CD4-positive, alpha-beta T cell treated with Interferon gamma for 1 hour (primary cell): ENCODE data around the gene ADGRE1.
A peak's percentile ranks its signal among the peaks of the same experiment; 100 is the strongest.

Source experiments
- DNase-seq: peaks from one replicate; pipeline ENCODE4 v3.0.0-alpha.2; 2020

The ADGRE1 gene

DNA sequence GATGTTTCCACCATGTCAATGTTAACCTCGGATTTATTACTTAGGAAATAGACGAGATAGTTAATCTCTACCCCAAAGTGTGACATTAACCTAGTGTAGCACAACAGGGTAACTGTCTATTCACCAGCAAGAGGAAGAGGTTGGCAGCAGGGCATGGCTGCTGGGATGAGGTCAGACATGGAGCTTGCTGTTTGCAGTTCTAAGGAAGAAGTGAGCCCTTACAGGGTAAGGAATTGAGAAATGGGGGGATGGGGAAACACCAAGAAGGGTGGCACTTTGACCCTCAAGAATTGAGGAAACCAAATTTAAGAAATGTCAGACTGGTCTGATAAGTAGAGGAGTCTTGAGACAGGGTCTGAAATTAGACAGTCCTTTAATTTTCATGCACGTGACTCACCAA is 71.4 kb downstream of the ADGRE1 start:
- DNase-seq, result peak; percentile 4

DNA sequence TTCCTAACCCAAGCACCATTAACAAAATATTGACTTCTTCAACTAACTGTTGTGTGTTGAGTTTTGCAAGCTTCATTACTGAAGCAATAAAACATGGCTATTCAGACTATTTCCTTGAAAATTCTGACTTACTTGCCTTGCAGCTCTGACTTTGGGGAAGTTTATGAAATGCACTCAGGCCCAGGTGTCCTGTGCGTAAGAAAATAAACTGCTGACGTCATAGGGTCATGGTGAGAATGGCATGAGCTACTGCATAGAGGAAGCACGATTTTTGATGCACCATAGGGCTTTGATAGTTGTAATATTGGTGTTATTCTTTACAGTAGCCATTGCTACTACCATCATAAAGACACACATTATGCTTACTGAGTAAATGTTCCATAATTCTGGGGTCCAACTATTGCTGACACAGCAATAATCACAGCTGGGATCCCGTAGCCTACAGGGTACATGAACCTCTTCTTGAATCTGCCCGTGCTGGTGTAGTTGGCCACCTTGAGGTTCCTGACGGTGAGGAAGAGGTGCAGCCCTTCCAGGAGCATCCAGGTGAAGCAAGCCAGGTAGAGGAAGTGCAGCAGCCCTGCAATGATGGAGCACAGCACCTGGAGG is 76.0 kb downstream of the ADGRE1 start:
- peak; percentile 26 for DNase-seq

DNA sequence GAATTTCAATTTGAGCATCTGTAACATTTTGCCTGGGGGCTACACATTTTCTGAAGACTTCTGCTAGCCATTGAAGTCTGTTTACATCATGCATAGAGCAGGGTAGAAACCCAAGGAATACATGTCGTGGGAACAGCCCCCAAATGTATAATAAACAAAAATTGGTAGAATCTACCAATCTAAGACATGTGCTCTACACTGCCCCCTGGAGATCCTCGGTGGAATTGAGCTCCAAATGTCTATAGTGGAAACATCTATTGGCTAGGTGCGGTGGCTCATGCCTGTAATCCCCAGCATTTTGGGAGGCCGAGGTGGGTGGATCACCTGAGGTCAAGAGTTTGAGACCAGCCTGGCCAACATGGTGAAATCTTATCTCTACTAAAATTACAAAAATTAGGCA is 76.6 kb downstream of the ADGRE1 start:
- no peak for DNase-seq

DNA sequence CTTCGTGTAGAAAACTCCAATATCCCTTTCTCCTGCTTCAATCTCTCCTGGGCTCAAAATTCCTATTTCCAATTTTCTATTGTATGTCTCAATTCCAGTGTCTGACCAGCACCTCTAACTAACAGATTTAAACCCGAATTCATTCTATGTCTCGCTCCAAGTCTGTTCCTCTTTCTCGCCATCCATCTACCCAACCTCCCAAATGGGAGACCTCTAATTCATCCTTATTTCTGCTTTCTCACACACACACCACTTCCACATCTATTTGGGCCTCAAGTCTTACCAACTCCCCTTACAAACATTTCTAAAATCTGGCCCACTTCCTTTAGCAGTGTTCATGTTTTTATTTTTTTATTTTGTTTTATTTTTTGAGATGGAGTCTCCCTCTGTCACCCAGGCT is 80.6 kb downstream of the ADGRE1 start:
- no peak for DNase-seq

DNA sequence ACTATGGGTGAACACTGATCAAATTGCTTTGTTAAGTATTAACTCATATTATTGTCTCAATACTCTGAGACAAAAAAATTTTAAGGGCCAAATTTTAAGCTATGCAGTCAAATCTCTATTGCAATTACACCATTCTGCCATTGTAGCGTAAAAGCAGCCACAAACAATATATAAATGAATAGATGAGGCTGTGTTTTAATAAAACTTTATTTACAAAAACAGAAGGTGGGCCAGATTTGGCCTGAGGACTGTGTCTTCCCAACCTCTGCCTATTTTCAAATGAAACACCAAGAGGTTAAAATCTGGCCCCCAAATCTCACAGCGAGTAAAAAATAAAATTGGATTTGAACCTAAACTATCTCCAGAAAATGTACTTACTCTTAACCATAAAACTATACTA is 82.1 kb downstream of the ADGRE1 start:
- DNase-seq, result no peak

DNA sequence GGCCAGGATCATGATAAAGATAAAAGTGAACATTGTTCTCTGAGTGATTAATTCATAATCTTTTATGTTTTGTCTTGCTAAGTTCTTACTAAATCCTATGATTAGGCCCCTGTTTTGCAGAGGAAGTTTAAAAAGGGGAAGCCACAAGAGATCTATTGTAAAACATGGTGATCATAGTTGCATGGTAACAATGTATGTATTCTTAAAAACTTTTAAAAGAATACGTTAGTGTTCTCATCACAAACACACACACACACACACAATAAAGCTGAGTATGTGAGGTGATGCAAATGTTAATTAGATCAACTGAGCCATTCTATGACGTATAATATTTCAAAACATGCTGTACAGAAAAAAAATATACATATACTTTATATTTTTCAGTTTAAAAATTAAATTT is 82.6 kb downstream of the ADGRE1 start:
- DNase-seq, result no peak

DNA sequence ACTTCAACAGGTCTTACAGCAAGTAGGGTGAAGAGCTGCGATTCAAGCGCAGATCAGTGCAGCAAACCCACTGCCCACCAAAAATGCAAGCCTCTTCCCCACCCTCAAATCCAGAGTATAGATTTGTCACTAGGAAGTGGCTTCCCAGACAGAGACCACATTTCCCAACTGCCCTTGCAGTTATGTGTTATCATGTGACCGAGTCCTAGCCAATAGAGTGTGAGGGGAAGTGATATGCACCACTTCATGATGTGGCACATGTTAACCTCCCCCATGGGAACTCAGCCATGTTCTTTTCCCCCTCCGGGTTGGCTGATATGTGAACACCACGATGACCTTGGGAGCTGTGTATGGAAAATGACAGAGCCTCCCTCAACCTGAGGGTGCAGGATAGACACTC is 83.1 kb downstream of the ADGRE1 start:
- DNase-seq, result peak; percentile 43

DNA sequence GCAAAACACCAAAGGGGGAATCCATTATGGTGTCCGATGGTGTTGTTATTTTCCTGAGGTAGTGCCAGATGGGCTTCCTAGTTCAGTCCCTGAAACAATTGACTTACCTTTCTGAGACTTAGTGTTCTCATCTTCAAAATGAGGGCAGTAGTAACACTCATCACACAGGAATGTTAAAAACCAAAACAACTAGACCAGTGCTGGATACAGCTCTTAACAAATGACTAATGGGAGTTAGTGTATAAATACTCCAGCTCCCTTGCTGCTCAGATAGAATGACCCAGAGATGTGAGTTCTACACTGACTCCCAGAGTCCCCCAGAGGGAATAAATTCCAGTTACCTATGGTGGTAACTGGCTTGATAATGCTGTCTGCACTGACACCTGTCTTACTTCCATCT is 84.0 kb downstream of the ADGRE1 start:
- no peak for DNase-seq

DNA sequence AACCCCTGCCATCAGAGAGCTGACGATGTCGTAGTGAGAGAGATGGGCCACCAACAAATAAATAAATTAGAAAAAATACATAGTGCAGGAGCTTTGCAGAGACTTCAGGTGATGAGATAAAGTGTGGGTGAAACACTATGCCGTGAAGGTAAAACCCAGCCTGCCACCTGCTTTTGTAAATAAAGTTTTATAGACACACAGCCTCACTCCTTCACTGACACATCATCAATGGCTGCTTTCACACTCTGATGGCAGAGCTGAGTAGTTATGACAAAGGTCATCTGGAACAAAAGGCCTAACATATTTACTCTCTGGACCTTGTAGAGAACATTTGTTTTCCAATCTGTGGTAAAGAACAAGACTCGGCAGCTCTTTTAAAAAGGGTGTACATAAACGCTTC is 88.8 kb downstream of the ADGRE1 start:
- DNase-seq, result no peak

DNA sequence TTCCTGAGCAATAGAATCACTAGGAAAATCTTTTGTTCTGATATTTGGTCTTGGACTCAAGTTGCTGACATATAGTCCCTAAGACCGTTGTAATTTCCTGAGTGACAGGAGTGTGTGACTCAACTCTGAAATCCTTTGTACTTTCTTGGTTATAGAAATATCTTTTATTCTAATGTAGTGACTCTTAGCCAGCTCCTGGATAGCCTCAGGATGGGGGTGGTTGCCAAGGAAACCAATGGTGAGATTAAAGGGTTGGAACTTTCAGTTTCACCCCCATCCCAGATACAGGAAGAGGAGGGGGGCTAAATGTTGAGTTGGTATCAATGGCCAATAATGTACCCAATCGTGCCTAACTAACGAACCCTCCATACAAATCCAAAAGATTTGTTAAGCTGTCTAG is 92.0 kb downstream of the ADGRE1 start:
- DNase-seq, result no peak

DNA sequence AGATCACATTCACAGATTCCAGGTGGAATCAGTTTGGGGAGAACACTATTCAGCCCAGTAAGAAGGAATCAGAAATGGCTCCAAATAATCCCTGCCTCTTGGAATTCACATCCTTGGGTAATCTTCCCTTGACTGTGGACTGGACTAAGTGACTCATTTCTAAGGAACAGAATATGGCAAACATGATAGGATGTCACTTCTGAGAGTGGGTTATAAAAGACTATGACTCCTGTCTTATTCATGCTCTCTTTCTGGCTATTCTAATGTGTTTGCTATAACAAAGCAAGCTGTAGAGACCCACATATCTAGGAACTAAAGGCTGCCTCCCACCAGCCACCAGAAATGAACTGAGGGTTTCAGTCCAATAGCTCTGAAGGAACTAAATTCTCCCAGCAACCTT is 96.1 kb downstream of the ADGRE1 start:
- no peak for DNase-seq

DNA sequence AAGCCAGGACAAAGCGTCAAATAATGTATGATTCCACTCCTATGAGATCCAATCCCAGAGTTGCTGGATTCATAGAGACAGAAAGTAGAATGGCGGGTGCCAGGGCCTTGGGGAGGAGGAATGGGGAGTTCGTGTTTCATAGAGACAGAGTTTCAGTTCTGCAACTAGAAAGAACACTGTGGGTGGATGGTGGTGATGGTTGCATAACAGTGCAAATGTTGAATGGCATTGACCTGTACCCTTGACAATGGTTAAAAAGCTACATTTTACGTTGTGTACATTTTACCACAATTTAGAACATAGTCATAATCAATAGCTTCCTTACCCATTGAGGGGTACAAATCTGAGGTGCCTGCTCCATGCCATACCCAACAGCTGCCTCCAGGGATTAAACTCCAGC is 100.5 kb downstream of the ADGRE1 start:
- no peak for DNase-seq

DNA sequence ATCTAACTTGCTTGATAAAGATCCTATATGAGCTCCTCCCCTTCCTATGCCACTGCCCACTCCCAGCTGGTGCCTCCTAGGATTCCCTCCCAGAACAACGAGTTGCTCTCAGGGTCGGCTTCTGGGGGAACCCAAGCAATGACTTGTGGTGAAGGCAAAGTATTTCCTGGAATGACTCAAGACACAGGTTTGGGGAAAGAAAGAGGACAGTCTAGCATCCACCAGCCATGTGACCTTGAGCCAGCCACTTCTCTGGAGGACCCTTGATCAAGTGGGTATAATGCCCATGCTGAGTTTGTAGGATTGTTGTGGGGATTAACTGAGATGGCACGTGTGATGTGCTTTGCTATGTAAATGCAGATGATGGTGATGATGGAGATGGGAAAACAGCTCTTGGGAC is 100.9 kb downstream of the ADGRE1 start:
- DNase-seq, result no peak
